DMS 273 (cell line): ENCODE measurements around the gene VPS35L.
A peak's percentile ranks its signal among the peaks of the same experiment; 100 is the strongest.
"Not testable (repeated sequence)": the region's sequence is repeated elsewhere in the genome, so short reads cannot be mapped to it uniquely, and the experiment has no call there.

ENCODE experiments used
- DNase-seq: peaks from one replicate; lab custom pipeline; 2025; ENCODE audit not compliant: unreplicated experiment; lab: John Stamatoyannopoulos, UW

The VPS35L gene

GRCh38 chr16:19649980-19650379, 94.5 kb downstream of the VPS35L start:
- DNase-seq: no peak

DNA sequence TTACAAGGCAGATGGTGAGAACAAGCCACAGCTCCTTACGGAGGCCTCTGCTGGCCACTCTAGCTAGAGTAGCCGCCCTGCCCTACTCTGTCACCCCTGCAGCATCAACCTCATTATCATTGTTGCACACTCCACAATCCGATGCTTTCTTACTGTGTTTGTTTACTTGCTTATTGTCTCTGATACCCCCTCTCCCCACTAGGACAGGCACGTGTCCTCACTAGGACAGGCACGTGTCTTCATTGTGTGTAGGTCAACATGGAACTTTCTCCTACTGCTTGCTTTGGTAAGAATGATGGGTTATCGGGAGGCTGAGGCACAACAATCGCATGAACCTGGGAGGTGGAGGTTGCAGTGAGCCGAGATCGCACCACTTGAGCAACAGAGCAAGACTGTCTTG, 98.6 kb downstream of the VPS35L start:
- no peak for DNase-seq

DNA sequence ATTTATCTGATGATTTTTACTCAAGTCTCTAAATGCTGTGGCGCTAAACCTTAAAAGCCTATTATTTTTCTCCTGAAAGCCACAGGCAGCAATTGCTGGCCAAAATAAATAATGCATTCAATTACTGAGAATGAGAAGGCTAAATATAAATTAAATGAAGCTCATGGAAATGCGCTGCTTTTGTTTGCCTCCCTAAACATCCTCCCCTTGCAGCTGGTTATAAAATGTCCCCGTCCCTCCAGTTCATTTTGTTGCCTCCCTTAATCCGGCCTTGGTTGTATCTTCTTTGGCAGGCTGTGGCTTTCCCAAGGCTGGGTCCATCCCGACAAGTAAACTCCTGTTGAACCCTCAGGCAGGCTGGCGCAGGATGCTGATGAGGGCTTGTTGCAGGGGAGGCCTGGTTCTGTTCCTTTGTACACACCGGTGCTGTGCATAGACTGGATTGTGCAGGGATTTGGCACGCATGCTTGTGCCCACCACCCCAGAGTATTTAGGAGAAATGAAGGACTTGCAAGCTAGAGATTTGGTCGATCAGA, 99.8 kb downstream of the VPS35L start:
- no peak for DNase-seq

- DNase-seq: peak; percentile 91
Measured at GRCh38 chr16:19657831-19658230, 102.3 kb downstream of the VPS35L start.

DNA sequence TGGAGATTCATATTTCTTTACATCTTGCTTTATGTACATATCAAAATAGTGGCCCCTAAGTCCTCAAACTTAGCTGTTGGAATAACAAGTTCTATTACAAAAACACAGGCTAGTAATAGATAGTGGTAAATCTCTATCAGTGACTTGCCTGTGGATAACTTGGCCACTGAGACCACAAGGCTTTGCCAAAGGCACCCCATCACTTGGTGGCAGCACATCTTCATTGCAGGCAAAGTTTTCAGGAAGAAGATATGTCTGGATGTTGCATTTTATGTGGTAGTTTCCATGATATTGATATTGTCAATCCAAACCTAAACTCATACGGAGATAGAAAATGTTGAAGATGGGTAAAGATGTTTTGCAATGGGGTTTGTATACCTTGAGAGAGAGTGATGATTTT, 104.1 kb downstream of the VPS35L start:
- no peak for DNase-seq

DNA sequence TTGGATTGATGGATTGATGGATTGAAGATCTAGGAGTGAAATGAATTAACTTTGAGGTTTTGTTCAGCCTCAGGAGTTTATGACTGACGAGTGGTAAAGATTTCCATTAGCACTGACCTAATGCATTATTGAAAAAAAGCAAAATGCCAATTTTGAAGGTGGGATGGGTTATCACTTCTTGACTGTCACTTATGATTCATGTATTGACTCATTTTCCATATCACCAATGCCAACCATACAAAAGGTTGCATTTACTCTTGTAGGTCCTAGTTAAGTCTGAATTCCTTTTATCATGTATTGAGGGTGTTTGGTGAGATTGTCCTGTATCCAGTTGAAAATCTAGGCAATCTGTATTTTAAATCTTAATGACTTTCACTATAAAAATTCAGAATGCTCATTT, 104.9 kb downstream of the VPS35L start:
- no peak for DNase-seq

DNA sequence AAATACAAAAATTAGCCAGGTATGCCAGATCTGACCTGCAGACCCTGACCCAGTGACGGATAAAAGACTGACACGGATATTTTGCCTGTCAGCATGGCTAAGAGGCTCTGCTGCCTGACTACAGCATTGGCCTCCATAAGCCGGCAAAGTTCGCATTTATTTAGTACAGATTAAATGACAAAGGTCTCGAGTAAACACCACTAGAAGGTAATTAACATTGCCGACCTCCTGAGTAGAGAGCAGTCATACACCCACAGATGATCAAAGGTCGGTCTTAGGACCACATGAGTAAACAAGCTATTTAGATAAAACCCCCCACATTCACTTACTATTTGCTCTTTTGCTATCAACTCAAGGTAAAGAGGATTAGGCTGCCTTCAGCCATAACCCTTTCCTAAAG, 106.8 kb downstream of the VPS35L start:
- DNase-seq: no peak

- no peak for DNase-seq
Measured at GRCh38 chr16:19664166-19664565, 108.7 kb downstream of the VPS35L start.

- not testable (repeated sequence) for DNase-seq
Measured at GRCh38 chr16:19665313-19665712, 109.8 kb downstream of the VPS35L start.

GRCh38 chr16:19666477-19666876, 111.0 kb downstream of the VPS35L start:
- no peak for DNase-seq

- DNase-seq: no peak
Measured at GRCh38 chr16:19672378-19672777, 116.9 kb downstream of the VPS35L start.

- DNase-seq: no peak
Measured at GRCh38 chr16:19674485-19674884, 119.0 kb downstream of the VPS35L start.

DNA sequence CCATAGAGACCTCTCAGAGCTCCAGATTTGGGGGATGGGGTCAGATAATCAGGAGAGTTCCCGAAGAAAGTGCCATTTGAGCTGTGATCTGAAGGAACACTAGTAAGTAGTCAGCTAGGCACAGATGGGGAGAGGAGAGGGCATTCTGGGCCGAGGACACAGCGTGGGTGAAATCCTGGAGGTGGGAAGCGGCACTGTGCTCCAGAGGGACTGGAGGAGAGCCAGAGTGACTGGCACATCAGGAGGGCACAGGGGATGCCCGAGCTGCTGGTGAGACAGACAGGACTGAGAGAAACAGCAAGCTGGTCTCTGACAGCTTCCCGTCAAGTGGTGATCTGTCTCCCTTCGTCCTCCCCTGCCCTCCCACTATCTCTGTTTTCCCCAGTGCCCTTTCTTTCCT, 121.9 kb downstream of the VPS35L start:
- DNase-seq: no peak

DNA sequence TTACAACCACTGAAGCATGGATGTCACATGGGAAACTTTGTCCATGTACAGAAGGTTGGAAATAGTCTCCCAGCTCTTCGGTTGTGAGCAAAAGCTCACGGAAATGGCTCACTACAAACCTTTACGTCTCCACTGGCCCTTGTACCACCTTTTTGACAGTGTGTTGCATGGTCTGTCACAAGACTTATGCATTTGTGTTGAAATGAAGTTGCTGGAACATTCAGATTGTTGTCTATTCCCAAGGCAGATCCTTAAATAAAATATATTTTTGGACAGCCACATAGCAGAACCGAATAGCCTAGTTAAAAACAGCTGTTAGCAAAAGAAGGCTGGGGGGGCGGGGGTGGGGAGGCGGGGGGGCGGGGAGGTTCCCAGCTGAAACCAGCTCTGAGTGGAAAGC, 123.3 kb downstream of the VPS35L start:
- no peak for DNase-seq

- DNase-seq: not testable (repeated sequence)
Measured at GRCh38 chr16:19679281-19679680, 123.8 kb downstream of the VPS35L start.

DNA sequence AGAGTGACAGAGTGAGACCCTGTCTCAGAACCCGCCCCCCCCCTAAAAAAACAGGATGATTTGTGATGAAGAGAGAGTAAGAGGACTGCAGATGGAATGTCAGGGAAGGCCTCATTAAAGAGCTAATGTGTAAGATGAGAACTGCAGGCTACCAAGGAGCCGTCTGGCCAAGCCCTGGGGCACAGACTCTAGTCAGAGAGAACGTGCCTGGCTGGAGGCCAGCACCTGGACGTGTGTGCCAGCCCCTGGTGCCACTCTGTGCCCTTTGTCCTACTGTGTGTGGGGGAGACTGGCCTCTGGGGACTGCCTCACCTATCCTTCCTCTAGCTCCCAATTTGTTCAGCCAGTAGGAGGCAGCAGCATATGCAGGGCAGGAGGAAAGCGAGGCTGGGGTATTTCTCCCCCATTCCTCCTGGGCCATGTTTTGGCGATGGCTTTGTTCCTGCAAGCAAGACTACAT, 125.4 kb downstream of the VPS35L start:
- DNase-seq: peak; percentile 76

DNA sequence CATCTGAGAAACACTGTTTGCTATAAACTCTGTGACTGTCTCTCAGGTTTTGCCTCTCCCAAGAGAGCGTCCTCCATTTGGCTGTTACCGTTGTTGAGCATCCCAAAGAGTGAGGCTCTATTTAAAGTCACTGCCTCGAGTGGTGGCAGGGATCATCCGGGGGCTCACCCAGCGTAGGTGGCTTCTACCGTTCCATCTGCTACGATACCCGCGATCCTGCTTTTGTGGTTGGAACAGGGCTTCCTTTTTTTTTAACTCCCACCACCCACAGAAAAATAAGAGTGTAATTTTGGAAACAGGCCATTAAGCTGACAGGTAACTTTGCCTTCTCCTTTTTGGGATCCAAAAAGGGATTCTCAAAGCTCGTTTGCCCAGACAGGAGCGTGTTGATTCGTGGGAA, 126.1 kb downstream of the VPS35L start:
- no peak for DNase-seq

DNA sequence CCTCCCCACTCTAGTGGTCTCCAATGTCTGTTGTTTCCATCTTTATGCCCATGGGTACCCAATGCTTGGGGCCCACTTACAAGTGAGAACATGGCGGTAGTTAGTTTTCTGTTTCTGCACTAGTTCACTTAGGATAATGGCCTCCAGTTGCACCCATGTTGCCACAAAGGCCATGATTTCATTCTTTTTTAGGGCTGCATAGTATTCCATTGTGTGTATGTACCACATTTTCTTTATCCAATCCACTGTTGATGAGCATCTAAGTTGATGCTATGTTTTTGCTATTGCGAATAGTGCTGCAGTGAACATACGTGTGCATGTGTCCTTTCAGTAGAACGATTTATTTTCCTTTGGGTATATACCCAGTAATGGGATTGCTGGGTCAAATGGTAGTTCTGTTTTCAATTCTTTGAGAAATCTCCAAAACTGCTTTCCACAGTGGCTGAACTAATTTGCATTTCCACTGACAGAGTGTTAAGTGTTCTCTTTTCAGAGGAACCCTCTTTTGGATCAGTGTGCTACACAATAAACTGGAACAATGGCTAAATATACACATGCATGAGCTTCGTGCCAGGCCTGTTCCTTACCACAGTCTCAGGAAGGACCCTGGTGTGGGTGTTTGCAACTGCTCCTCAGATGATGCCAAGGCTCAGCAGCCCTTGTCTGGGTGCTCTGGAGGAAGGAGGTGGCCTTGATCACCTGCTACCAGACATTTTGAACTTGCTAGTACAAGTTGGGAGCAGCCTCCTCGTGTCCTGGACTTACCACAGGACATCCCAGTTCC, 128.1 kb downstream of the VPS35L start:
- no peak for DNase-seq

- DNase-seq: no peak
Measured at GRCh38 chr16:19685176-19685575, 129.7 kb downstream of the VPS35L start.

DNA sequence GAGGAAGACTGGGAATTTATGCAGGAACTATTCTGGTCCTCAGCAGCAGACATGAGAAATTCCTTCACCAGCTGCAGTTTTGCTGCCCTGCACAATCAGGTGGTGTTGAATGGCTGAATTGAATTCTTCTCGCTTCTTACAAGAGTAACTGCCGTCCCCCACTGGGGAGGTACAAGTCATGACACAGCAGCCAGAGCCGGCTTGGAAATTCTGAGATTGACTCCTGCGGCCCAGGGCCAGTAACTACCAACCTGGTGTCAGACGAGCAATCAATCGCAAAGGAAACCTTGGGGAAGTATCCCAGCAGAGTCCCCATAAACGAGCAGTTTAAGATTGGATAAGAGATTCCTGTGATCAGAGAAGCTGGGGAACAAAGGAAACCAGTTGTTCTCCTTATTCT, 131.8 kb downstream of the VPS35L start:
- no peak for DNase-seq

- DNase-seq: no peak
Measured at GRCh38 chr16:19688396-19689024, 133.0 kb downstream of the VPS35L start.

DNA sequence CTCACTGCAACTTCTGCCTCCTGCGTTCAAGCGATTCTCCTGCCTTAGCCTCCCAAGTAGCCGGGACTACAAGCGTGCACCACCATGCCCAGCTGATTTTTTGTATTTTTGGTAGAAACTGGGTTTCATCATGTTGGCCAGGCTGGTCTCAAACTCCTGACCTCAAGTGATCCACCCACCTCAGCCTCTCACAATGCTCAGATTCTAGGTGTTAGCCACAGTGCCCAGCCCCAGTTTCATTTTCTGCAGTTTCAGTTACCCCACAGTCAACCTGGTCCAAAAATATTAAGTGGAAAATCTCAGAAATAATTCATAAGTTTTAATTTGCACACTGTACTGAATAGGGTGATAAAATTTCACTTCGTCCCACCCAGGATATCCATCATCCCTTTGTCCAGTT, 133.8 kb downstream of the VPS35L start:
- DNase-seq: no peak
